Mammary epithelial cell (primary cell): Measurements from ENCODE around the gene RANBP1.

ENCODE experiments used
- CTCF ChIP-seq, 2 donors: IDR thresholded peaks in 1 of 2; conservative IDR thresholded peaks in 1 of 2; 2 replicates each; pipeline ENCODE4 v1.5.1; 2011 to 2012; ENCODE audit warnings: inconsistent platforms in 2 of 2, low read length in 2 of 2, mild to moderate bottlenecking in 2 of 2, control low read depth in 1 of 2, low read depth in 1 of 2; ENCODE audit not compliant: insufficient read depth in 1 of 2; ENCODE audit errors: extremely low read depth in 1 of 2
- EZH2 ChIP-seq: IDR thresholded peaks from 2 replicates; pipeline ENCODE4 v1.6.1; 2012; ENCODE audit warnings: low read length, inconsistent platforms, borderline replicate concordance

- TF ChIP-seq CTCF (conservative IDR thresholded peaks at IDR 0.05 in 1 of 2, IDR thresholded peaks at IDR 0.05 in 1 of 2; ENCODE audit: extremely low read depth in 1 of 2, insufficient read depth in 1 of 2, low read depth in 1 of 2, low read length in 2 of 2): peak; percentile 34 to 38
- TF ChIP-seq EZH2: no peak
Observed at GRCh38 chr22:20111045-20111688, 4.7 kb upstream of the RANBP1 start.
